Omental fat pad (tissue), 4 donors: ENCODE data around the gene CPED1. TPM values are rescaled to one million over a fixed set of nuclear protein-coding genes. Genes with fewer than 3 reads are reported as not detected.

ENCODE experiments used
- ATAC-seq: fragments of 150-250 bp; one replicate; pipeline ENCODE4 v1.9.1; 2016; ENCODE audit warnings: mild to moderate bottlenecking, moderate library complexity; ENCODE audit not compliant: low FRiP score
- DNase-seq: peaks from one replicate; pipeline ENCODE4 v3.0.0-alpha.2; 2019; ENCODE audit warnings: low spot score
- CTCF ChIP-seq, 3 donors: fragments of 450-650 bp; IDR thresholded peaks; one replicate each; pipeline ENCODE4 v1.5.1; 2016 to 2017; ENCODE audit warnings: antibody characterized with exemption in 3 of 3, mild to moderate bottlenecking in 3 of 3, moderate library complexity in 2 of 3
- total RNA-seq, 4 donors: library from RNA; depleted of rRNA; stranded (reverse); fragments of >200 nt; gene quantifications; one replicate each; pipeline ENCODE4 v1.1.0, GENCODE V29; 2016

CPED1 gene
- total RNA-seq, result 10 to 100 TPM; 24.9 to 63.9 (median 40.9) TPM

- DNase-seq (peak; percentile 63), ATAC-seq (peak; percentile 83)
- TF ChIP-seq CTCF (IDR thresholded peaks at IDR 0.05), result no peak
Observed at GRCh38 chr7:120988591-120989256, at the start of gene CPED1. CPED1 (plus strand) TSS chr7:120988711; CDS start chr7:120989622, 911 bp downstream.

- no peak for DNase-seq
- no peak for TF ChIP-seq CTCF (IDR thresholded peaks at IDR 0.05)
- no peak for ATAC-seq
Observed at GRCh38 chr7:120939345-120939744, 49.2 kb upstream of the CPED1 start.

- ATAC-seq, result no peak
- TF ChIP-seq CTCF (IDR thresholded peaks at IDR 0.05), result no peak
- no peak for DNase-seq
Observed at GRCh38 chr7:120941064-120941463, 47.4 kb upstream of the CPED1 start.

- no peak for DNase-seq
Observed at GRCh38 chr7:120941856-120942255, 46.7 kb upstream of the CPED1 start.

GRCh38 chr7:120942861-120943260 is 45.6 kb upstream of the CPED1 start:
- no peak for DNase-seq
- no peak for TF ChIP-seq CTCF (IDR thresholded peaks at IDR 0.05)
- ATAC-seq, result no peak

More at GRCh38 chr7:120941856-120942255, 46.7 kb upstream of the CPED1 start:
- TF ChIP-seq CTCF (IDR thresholded peaks at IDR 0.05), result no peak
- ATAC-seq, result no peak

GRCh38 chr7:120944826-120945562 is 43.5 kb upstream of the CPED1 start:
- ATAC-seq (no peak), DNase-seq (no peak)
- no peak for TF ChIP-seq CTCF (IDR thresholded peaks at IDR 0.05)

GRCh38 chr7:120947980-120948379 is 40.5 kb upstream of the CPED1 start:
- TF ChIP-seq CTCF (IDR thresholded peaks at IDR 0.05), result no peak
- no peak for DNase-seq

More at GRCh38 chr7:120947980-120948379, 40.5 kb upstream of the CPED1 start:
- no peak for ATAC-seq
